GM23338 (cell line): ENCODE results near the gene EGFR. TPM values are rescaled to one million over a fixed set of nuclear protein-coding genes. Genes with fewer than 3 reads are reported as not detected.

Experiments used
- ATAC-seq: fragments of 200-7000 bp; cut with Tn5 transposase; 3 replicates; pipeline ENCODE4 v1.9.1; 2020
- DNase-seq: peaks from one replicate; pipeline ENCODE4 v3.0.0-alpha.2; 2015; ENCODE audit warnings: low spot score
- H2AFZ ChIP-seq: fragments of 200-600 bp; sonication (generic); 2 replicates; pipeline ENCODE4 v1.8.0; 2016; ENCODE audit warnings: antibody characterized with exemption, mild to moderate bottlenecking, moderate library complexity
- H3F3A ChIP-seq: fragments of 200-600 bp; sonication (generic); replicated peaks from 2 replicates; pipeline ENCODE4 v1.8.0; 2017; ENCODE audit warnings: antibody characterized with exemption, mixed run types, low read depth
- H3K27ac ChIP-seq: fragments of 200-600 bp; sonication (generic); 2 replicates; pipeline ENCODE4 v1.6.1; 2016; ENCODE audit warnings: low read depth
- H3K27me3 ChIP-seq: fragments of 200-600 bp; sonication (generic); 2 replicates; pipeline ENCODE4 v1.8.0; 2016; ENCODE audit warnings: mild to moderate bottlenecking, mixed run types, moderate library complexity; ENCODE audit not compliant: insufficient read depth
- H3K36me3 ChIP-seq: fragments of 200-600 bp; sonication (generic); 2 replicates; pipeline ENCODE4 v1.8.0; 2016; ENCODE audit warnings: mild to moderate bottlenecking; ENCODE audit not compliant: insufficient read depth
- H3K4me1 ChIP-seq: fragments of 200-600 bp; sonication (generic); 2 replicates; pipeline ENCODE4 v1.8.0; 2016; ENCODE audit warnings: mild to moderate bottlenecking, moderate library complexity; ENCODE audit not compliant: insufficient read depth
- H3K4me2 ChIP-seq: fragments of 200-600 bp; sonication (generic); 2 replicates; pipeline ENCODE4 v1.7.1; 2017; ENCODE audit warnings: mixed run types
- H3K4me3 ChIP-seq: fragments of 200-600 bp; sonication (generic); 2 replicates; pipeline ENCODE4 v1.6.1; 2016; ENCODE audit warnings: mixed run types
- H3K79me2 ChIP-seq: fragments of 200-600 bp; sonication (generic); replicated peaks from 2 replicates; pipeline ENCODE4 v1.8.0; 2017; ENCODE audit warnings: mild to moderate bottlenecking; ENCODE audit not compliant: insufficient read depth
- H3K9me2 ChIP-seq: fragments of 200-600 bp; sonication (generic); 2 replicates; pipeline ENCODE4 v1.8.0; 2017; ENCODE audit not compliant: insufficient read depth
- H4K20me1 ChIP-seq: fragments of 200-600 bp; sonication (generic); replicated peaks from 2 replicates; pipeline ENCODE4 v1.8.0; 2017; ENCODE audit warnings: mild to moderate bottlenecking; ENCODE audit not compliant: insufficient read depth
- H3K27ac Mint-ChIP-seq: 2 replicates; pipeline ENCODE4 v1.8.0; 2020; ENCODE audit warnings: inconsistent platforms, mild to moderate bottlenecking, moderate library complexity, mixed read lengths
- H3K27me3 Mint-ChIP-seq: 3 replicates; pipeline ENCODE4 v1.8.0; 2022; ENCODE audit warnings: low read depth, mild to moderate bottlenecking, moderate library complexity, mixed read lengths, inconsistent platforms; ENCODE audit not compliant: insufficient read depth, poor library complexity
- H3K36me3 Mint-ChIP-seq: 3 replicates; pipeline ENCODE4 v1.8.0; 2021; ENCODE audit warnings: low read depth, mild to moderate bottlenecking, inconsistent platforms, moderate library complexity, mixed read lengths
- H3K4me1 Mint-ChIP-seq: 3 replicates; pipeline ENCODE4 v1.8.0; 2020; ENCODE audit warnings: mild to moderate bottlenecking, inconsistent platforms, mixed read lengths
- H3K4me3 Mint-ChIP-seq: 3 replicates; pipeline ENCODE4 v1.8.0; 2021; ENCODE audit warnings: moderate library complexity, mild to moderate bottlenecking, inconsistent platforms, mixed read lengths
- H3K9me3 Mint-ChIP-seq: 3 replicates; pipeline ENCODE4 v1.8.0; 2020; ENCODE audit warnings: moderate library complexity, mild to moderate bottlenecking, inconsistent platforms, mixed read lengths
- CREB1 ChIP-seq: fragments of 250-450 bp; sonication (Bioruptor Pico); IDR thresholded peaks from 2 replicates; pipeline ENCODE4 v1.5.0; 2020; ENCODE audit warnings: low read depth, mild to moderate bottlenecking, moderate library complexity
- EZH2 ChIP-seq: fragments of 200-600 bp; sonication (generic); IDR thresholded peaks from one replicate; pipeline ENCODE4 v1.8.0; 2017; ENCODE audit warnings: antibody characterized with exemption, mild to moderate bottlenecking, low read depth; ENCODE audit not compliant: unreplicated experiment
- EZH2phosphoT487 ChIP-seq: fragments of 200-600 bp; sonication (generic); IDR thresholded peaks from one replicate; pipeline ENCODE4 v1.8.1; 2018; ENCODE audit warnings: antibody characterized with exemption; ENCODE audit not compliant: unreplicated experiment
- JUNB ChIP-seq: IDR thresholded peaks from one replicate; pipeline ENCODE4 v1.6.1; 2016; ENCODE audit warnings: antibody characterized with exemption; ENCODE audit not compliant: unreplicated experiment
- NANOG ChIP-seq: IDR thresholded peaks from 2 replicates; pipeline ENCODE4 v1.6.1; 2016; ENCODE audit warnings: antibody characterized with exemption, borderline replicate concordance
- POLR2AphosphoS5 ChIP-seq: IDR thresholded peaks from 2 replicates; pipeline ENCODE4 v1.6.1; 2016; ENCODE audit warnings: antibody characterized with exemption, low read depth
- STAT1 ChIP-seq: IDR thresholded peaks from one replicate; pipeline ENCODE4 v1.6.1; 2016; ENCODE audit warnings: antibody characterized with exemption; ENCODE audit not compliant: unreplicated experiment
- ZNF114 ChIP-seq: fragments of 250-450 bp; sonication (Bioruptor Pico); IDR thresholded peaks from 2 replicates; pipeline ENCODE4 v1.5.0; 2020; ENCODE audit warnings: mild to moderate bottlenecking, moderate library complexity
- ZNF331 ChIP-seq: fragments of 250-450 bp; sonication (Bioruptor Pico); IDR thresholded peaks from 2 replicates; pipeline ENCODE4 v1.5.0; 2020; ENCODE audit warnings: low read depth, mild to moderate bottlenecking, moderate library complexity
- polyA plus RNA-seq: library from polyadenylated mRNA; unstranded; fragments of >200 nt; fragmentation: Nextera tagmentation; extraction: Ambion mirVana; gene quantifications from 2 replicates; pipeline ENCODE4 v1.2.1, GENCODE V29; 2016
- total RNA-seq: library from RNA; depleted of rRNA; stranded (reverse); fragments of >200 nt; shearing (Covaris generic); gene quantifications from 2 replicates; pipeline ENCODE4 v1.2.3, GENCODE V29; 2014
- TF ChIP-seq, protein P1 (sequence below): IDR thresholded peaks from one replicate; pipeline ENCODE4 v1.6.1; 2018; ENCODE audit warnings: antibody characterized with exemption; ENCODE audit not compliant: unreplicated experiment
- TF ChIP-seq, protein P2 (sequence below): IDR thresholded peaks from 2 replicates; pipeline ENCODE4 v1.6.1; 2016; ENCODE audit warnings: antibody characterized with exemption
- TF ChIP-seq, protein P3 (sequence below): fragments of 250-450 bp; sonication (Bioruptor Pico); IDR thresholded peaks from 2 replicates; pipeline ENCODE4 v1.5.0; 2020; ENCODE audit warnings: mild to moderate bottlenecking, moderate library complexity
- TF ChIP-seq, protein P4 (sequence below), 2 experiments: fragments of 200-600 bp in 1 of 2; sonication (generic) in 1 of 2; conservative IDR thresholded peaks; 2 replicates each; pipeline versions ENCODE4 v1.5.1 to v1.6.1; 2016 to 2017; ENCODE audit warnings: antibody characterized with exemption in 2 of 2, low read depth in 2 of 2, mild to moderate bottlenecking in 2 of 2, moderate library complexity in 1 of 2

EGFR gene
- total and polyA plus RNA-seq, 2 experiments from 2014 or later, result 1.5 to 4.5 TPM

DNA sequence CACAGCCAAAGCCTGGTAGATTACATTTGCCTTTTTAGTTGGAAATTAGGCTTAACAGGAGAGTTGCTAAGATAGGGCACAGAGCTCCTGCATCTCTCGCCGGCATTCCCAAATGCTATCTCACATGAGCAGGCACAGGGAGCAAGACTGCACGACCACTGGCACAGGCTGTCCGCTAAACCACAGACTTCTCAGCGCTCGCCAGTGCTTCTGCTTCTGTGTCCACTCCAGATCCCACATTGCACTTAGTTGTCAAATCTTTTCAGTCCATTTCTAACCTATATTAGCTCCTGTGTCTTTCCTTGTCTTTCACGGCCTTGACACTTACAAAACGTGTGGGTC is 138.9 kb downstream of the EGFR start:
- no peak for DNase-seq
- Histone ChIP-seq H3K27me3 (no peaks in the 10 kb centered on the region), H3K4me2 (no peak overlapping the region), H3K4me1 (peaks cover 9% of the 10 kb centered on the region; the same call in 1 of the 2 replicates), H3K79me2 (no peaks in the 10 kb centered on the region), H3K4me3 (no peak overlapping the region), H3K27ac (no peak overlapping the region), H3K9me2 (no peaks in the 10 kb centered on the region), H2AFZ (no peak overlapping the region), H3K36me3 (no peaks in the 10 kb centered on the region), H4K20me1 (no peaks in the 10 kb centered on the region), H3F3A (no peaks in the 10 kb centered on the region)
- H3K4me1 Mint-ChIP-seq, result peaks cover 19% of the 10 kb centered on the region
- ATAC-seq, result no peak
- TF ChIP-seq CREB1 (CRISPR knock-in tag) (no peak), ZNF331 (CRISPR knock-in tag) (no peak), EZH2phosphoT487 (no peak), POLR2AphosphoS5 (no peak), NANOG (no peak), STAT1 (no peak), JUNB (no peak), ZNF114 (CRISPR knock-in tag) (no peak), EZH2 (no peak)
- TF ChIP-seq, protein P1, sequence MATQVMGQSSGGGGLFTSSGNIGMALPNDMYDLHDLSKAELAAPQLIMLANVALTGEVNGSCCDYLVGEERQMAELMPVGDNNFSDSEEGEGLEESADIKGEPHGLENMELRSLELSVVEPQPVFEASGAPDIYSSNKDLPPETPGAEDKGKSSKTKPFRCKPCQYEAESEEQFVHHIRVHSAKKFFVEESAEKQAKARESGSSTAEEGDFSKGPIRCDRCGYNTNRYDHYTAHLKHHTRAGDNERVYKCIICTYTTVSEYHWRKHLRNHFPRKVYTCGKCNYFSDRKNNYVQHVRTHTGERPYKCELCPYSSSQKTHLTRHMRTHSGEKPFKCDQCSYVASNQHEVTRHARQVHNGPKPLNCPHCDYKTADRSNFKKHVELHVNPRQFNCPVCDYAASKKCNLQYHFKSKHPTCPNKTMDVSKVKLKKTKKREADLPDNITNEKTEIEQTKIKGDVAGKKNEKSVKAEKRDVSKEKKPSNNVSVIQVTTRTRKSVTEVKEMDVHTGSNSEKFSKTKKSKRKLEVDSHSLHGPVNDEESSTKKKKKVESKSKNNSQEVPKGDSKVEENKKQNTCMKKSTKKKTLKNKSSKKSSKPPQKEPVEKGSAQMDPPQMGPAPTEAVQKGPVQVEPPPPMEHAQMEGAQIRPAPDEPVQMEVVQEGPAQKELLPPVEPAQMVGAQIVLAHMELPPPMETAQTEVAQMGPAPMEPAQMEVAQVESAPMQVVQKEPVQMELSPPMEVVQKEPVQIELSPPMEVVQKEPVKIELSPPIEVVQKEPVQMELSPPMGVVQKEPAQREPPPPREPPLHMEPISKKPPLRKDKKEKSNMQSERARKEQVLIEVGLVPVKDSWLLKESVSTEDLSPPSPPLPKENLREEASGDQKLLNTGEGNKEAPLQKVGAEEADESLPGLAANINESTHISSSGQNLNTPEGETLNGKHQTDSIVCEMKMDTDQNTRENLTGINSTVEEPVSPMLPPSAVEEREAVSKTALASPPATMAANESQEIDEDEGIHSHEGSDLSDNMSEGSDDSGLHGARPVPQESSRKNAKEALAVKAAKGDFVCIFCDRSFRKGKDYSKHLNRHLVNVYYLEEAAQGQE, result no peak
- TF ChIP-seq, protein P2, sequence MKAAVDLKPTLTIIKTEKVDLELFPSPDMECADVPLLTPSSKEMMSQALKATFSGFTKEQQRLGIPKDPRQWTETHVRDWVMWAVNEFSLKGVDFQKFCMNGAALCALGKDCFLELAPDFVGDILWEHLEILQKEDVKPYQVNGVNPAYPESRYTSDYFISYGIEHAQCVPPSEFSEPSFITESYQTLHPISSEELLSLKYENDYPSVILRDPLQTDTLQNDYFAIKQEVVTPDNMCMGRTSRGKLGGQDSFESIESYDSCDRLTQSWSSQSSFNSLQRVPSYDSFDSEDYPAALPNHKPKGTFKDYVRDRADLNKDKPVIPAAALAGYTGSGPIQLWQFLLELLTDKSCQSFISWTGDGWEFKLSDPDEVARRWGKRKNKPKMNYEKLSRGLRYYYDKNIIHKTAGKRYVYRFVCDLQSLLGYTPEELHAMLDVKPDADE, result no peak
- TF ChIP-seq, protein P3, sequence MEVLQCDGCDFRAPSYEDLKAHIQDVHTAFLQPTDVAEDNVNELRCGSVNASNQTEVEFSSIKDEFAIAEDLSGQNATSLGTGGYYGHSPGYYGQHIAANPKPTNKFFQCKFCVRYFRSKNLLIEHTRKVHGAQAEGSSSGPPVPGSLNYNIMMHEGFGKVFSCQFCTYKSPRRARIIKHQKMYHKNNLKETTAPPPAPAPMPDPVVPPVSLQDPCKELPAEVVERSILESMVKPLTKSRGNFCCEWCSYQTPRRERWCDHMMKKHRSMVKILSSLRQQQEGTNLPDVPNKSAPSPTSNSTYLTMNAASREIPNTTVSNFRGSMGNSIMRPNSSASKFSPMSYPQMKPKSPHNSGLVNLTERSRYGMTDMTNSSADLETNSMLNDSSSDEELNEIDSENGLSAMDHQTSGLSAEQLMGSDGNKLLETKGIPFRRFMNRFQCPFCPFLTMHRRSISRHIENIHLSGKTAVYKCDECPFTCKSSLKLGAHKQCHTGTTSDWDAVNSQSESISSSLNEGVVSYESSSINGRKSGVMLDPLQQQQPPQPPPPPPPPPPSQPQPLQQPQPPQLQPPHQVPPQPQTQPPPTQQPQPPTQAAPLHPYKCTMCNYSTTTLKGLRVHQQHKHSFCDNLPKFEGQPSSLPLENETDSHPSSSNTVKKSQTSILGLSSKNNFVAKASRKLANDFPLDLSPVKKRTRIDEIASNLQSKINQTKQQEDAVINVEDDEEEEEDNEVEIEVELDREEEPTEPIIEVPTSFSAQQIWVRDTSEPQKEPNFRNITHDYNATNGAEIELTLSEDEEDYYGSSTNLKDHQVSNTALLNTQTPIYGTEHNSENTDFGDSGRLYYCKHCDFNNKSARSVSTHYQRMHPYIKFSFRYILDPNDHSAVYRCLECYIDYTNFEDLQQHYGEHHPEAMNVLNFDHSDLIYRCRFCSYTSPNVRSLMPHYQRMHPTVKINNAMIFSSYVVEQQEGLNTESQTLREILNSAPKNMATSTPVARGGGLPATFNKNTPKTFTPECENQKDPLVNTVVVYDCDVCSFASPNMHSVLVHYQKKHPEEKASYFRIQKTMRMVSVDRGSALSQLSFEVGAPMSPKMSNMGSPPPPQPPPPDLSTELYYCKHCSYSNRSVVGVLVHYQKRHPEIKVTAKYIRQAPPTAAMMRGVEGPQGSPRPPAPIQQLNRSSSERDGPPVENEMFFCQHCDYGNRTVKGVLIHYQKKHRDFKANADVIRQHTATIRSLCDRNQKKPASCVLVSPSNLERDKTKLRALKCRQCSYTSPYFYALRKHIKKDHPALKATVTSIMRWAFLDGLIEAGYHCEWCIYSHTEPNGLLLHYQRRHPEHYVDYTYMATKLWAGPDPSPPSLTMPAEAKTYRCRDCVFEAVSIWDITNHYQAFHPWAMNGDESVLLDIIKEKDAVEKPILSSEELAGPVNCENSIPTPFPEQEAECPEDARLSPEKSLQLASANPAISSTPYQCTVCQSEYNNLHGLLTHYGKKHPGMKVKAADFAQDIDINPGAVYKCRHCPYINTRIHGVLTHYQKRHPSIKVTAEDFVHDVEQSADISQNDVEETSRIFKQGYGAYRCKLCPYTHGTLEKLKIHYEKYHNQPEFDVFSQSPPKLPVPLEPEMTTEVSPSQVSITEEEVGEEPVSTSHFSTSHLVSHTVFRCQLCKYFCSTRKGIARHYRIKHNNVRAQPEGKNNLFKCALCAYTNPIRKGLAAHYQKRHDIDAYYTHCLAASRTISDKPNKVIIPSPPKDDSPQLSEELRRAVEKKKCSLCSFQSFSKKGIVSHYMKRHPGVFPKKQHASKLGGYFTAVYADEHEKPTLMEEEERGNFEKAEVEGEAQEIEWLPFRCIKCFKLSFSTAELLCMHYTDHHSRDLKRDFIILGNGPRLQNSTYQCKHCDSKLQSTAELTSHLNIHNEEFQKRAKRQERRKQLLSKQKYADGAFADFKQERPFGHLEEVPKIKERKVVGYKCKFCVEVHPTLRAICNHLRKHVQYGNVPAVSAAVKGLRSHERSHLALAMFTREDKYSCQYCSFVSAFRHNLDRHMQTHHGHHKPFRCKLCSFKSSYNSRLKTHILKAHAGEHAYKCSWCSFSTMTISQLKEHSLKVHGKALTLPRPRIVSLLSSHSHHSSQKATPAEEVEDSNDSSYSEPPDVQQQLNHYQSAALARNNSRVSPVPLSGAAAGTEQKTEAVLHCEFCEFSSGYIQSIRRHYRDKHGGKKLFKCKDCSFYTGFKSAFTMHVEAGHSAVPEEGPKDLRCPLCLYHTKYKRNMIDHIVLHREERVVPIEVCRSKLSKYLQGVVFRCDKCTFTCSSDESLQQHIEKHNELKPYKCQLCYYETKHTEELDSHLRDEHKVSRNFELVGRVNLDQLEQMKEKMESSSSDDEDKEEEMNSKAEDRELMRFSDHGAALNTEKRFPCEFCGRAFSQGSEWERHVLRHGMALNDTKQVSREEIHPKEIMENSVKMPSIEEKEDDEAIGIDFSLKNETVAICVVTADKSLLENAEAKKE (CRISPR knock-in tag), result no peak
- TF ChIP-seq, protein P4, sequence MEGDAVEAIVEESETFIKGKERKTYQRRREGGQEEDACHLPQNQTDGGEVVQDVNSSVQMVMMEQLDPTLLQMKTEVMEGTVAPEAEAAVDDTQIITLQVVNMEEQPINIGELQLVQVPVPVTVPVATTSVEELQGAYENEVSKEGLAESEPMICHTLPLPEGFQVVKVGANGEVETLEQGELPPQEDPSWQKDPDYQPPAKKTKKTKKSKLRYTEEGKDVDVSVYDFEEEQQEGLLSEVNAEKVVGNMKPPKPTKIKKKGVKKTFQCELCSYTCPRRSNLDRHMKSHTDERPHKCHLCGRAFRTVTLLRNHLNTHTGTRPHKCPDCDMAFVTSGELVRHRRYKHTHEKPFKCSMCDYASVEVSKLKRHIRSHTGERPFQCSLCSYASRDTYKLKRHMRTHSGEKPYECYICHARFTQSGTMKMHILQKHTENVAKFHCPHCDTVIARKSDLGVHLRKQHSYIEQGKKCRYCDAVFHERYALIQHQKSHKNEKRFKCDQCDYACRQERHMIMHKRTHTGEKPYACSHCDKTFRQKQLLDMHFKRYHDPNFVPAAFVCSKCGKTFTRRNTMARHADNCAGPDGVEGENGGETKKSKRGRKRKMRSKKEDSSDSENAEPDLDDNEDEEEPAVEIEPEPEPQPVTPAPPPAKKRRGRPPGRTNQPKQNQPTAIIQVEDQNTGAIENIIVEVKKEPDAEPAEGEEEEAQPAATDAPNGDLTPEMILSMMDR (conservative IDR thresholded peaks at IDR 0.05; ENCODE audit: low read depth in 2 of 2), result no peak
- H3K36me3 Mint-ChIP-seq, result no peaks in the 10 kb centered on the region; the same call in 2 of the 3 replicates
- H3K27me3 Mint-ChIP-seq, result peaks cover 3% of the 10 kb centered on the region
- no peaks in the 10 kb centered on the region for H3K9me3 Mint-ChIP-seq
- no peak overlapping the region for H3K4me3 Mint-ChIP-seq
- H3K27ac Mint-ChIP-seq, result no peak overlapping the region
